GM12878 (cell line): ENCODE measurements around the gene GINS2. TPM values are rescaled to one million over a fixed set of nuclear protein-coding genes. Genes with fewer than 3 reads are reported as not detected.

ENCODE experiments used
- ATAC-seq: fragments of 200-7000 bp; cut with Tn5 transposase; 3 replicates; pipeline ENCODE4 v1.9.1; 2020; ENCODE audit warnings: mild to moderate bottlenecking, moderate library complexity
- BruUV-seq: library from RNA; stranded (reverse); fragments of 400-500 nt; replicated peaks from 2 replicates; lab custom pipeline; 2021; lab: Mats Ljungman, UMichigan
- CTCF ChIA-PET: fragments of 300-600 bp; sonication (Branson Sonifier 250); formaldehyde crosslinking; extraction: SDS; loops from one replicate; lab custom pipeline; 2021; ENCODE audit warnings: inconsistent platforms; lab: Yijun Ruan, JAX
- POLR2A ChIA-PET: fragments of 350-600 bp; formaldehyde crosslinking; extraction: SDS; loops from one replicate; lab custom pipeline; 2021; ENCODE audit warnings: inconsistent platforms; lab: Charles Lee
- RAD21 ChIA-PET: fragments of 300-600 bp; sonication (Branson Sonifier 250); formaldehyde crosslinking; loops from one replicate; lab custom pipeline; 2023; ENCODE audit warnings: antibody characterized with exemption; ENCODE audit not compliant: unreplicated experiment; lab: Charles Lee
- SMC1A ChIA-PET: fragments of 300-600 bp; sonication (Branson Sonifier 250); formaldehyde crosslinking; loops from one replicate; lab custom pipeline; 2023; ENCODE audit not compliant: unreplicated experiment, uncharacterized antibody; lab: Charles Lee
- DNase-seq: peaks from one replicate; pipeline ENCODE4 v3.0.0-alpha.2; 2011; ENCODE audit warnings: low read depth, low spot score
- FAIRE-seq: peaks from 3 replicates; lab custom pipeline; 2011; peaks lifted over from hg19 to GRCh38; lab: Jason Lieb, UNC
- H2AFZ ChIP-seq: 2 replicates; pipeline ENCODE4 v1.6.0; 2011; ENCODE audit warnings: low read depth, low read length, control low read depth; ENCODE audit not compliant: control insufficient read depth
- H3K27ac ChIP-seq: 2 replicates; pipeline ENCODE4 v1.5.1; 2011; ENCODE audit warnings: control low read depth; ENCODE audit not compliant: control insufficient read depth, insufficient read depth
- H3K27me3 ChIP-seq, 2 experiments: replicated peaks in 1 of 2; 2 replicates each; pipeline versions ENCODE4 v1.6.0 to v1.6.1; 2011; ENCODE audit warnings: low read length in 1 of 2; ENCODE audit not compliant: control insufficient read depth in 2 of 2, insufficient read depth in 2 of 2
- H3K36me3 ChIP-seq, 2 experiments: 2 replicates each; pipeline ENCODE4 v1.5.1; 2011; ENCODE audit warnings: low read length in 1 of 2; ENCODE audit not compliant: control insufficient read depth in 2 of 2, insufficient read depth in 2 of 2
- H3K4me1 ChIP-seq: 2 replicates; pipeline ENCODE4 v1.6.1; 2011; ENCODE audit warnings: mild to moderate bottlenecking, low read length, moderate library complexity, mixed read lengths; ENCODE audit not compliant: control insufficient read depth, insufficient read depth
- H3K4me2 ChIP-seq: 2 replicates; pipeline ENCODE4 v1.6.0; 2011; ENCODE audit warnings: control low read depth; ENCODE audit not compliant: control insufficient read depth, insufficient read depth
- H3K4me3 ChIP-seq: fragments of 200-600 bp; sonication (generic); 2 replicates; pipeline ENCODE4 v1.5.1; 2016
- H3K79me2 ChIP-seq: 2 replicates; pipeline ENCODE4 v1.6.0; 2011; ENCODE audit warnings: low read length; ENCODE audit not compliant: control insufficient read depth, insufficient read depth
- H3K9ac ChIP-seq: 2 replicates; pipeline ENCODE4 v1.8.0; 2011; ENCODE audit warnings: low read length, control low read depth, mixed read lengths; ENCODE audit not compliant: control insufficient read depth, insufficient read depth
- H3K9me3 ChIP-seq: replicated peaks from 3 replicates; pipeline ENCODE4 v1.5.1; 2011; ENCODE audit warnings: mild to moderate bottlenecking, low read length; ENCODE audit not compliant: control insufficient read depth, insufficient read depth
- H4K20me1 ChIP-seq: 2 replicates; pipeline ENCODE4 v1.6.0; 2011; ENCODE audit not compliant: control insufficient read depth, insufficient read depth
- BCL11A ChIP-seq: IDR thresholded peaks from 2 replicates; pipeline ENCODE4 v1.6.1; 2011; ENCODE audit warnings: low read depth, low read length
- CHD1 ChIP-seq: IDR thresholded peaks from 2 replicates; pipeline ENCODE4 v1.6.1; 2012; ENCODE audit warnings: low read depth, low read length, improper control_type of control experiment
- CREB1 ChIP-seq: IDR thresholded peaks from 2 replicates; pipeline ENCODE4 v1.6.1; 2012; ENCODE audit warnings: low read depth, mild to moderate bottlenecking, inconsistent platforms
- MTA3 ChIP-seq: IDR thresholded peaks from 2 replicates; pipeline ENCODE4 v1.6.1; 2012; ENCODE audit warnings: low read length, inconsistent platforms, borderline replicate concordance
- MYC ChIP-seq: IDR thresholded peaks from 2 replicates; pipeline ENCODE4 v1.6.1; 2011; ENCODE audit warnings: mild to moderate bottlenecking, low read length, moderate library complexity, inconsistent platforms; ENCODE audit not compliant: insufficient read depth, insufficient replicate concordance, insufficient read length, severe bottlenecking
- NR2C1 ChIP-seq: fragments of 450-650 bp; IDR thresholded peaks from 2 replicates; pipeline ENCODE4 v1.6.1; 2017; ENCODE audit warnings: antibody characterized with exemption, mild to moderate bottlenecking, moderate library complexity
- NR2C2 ChIP-seq: IDR thresholded peaks from 2 replicates; pipeline ENCODE4 v1.6.1; 2011; ENCODE audit warnings: borderline replicate concordance, low read depth; ENCODE audit not compliant: control insufficient read depth, insufficient read length
- RAD21 ChIP-seq: IDR thresholded peaks from 2 replicates; pipeline ENCODE4 v1.6.1; 2011; ENCODE audit warnings: mild to moderate bottlenecking, low read depth, low read length, moderate library complexity; ENCODE audit not compliant: insufficient read depth
- ZNF274 ChIP-seq: IDR thresholded peaks from one replicate; pipeline ENCODE4 v1.8.0; 2011; ENCODE audit not compliant: insufficient read length, insufficient read depth
- ZSCAN29 ChIP-seq: fragments of 450-650 bp; IDR thresholded peaks from 2 replicates; pipeline ENCODE4 v1.6.1; 2017; ENCODE audit warnings: mild to moderate bottlenecking, moderate library complexity
- ZZZ3 ChIP-seq: IDR thresholded peaks from 2 replicates; pipeline ENCODE4 v1.6.1; 2011; ENCODE audit warnings: low read depth; ENCODE audit not compliant: control insufficient read depth, insufficient read length
- WGBS: methylation state at CpG from one replicate; pipeline ENCODE4 v1.1.6; 2016; ENCODE audit warnings: low lambda C conversion rate; ENCODE audit not compliant: insufficient replicate concordance, insufficient coverage; ENCODE audit errors: missing lambda C conversion rate; 5-methylcytosine and 5-hydroxymethylcytosine counted together
- in situ Hi-C: fragments of 300-500 bp; cut with MboI; formaldehyde crosslinking; loops from 9 replicates; pipeline ENCODE4 v1.14.3; 2018; ENCODE audit warnings: mixed read lengths
- intact Hi-C: fragments of 100-400 bp; cut with micrococcal nuclease; formaldehyde crosslinking; loops from one replicate; pipeline ENCODE4 v1.14.2; 2022; ENCODE audit not compliant: unreplicated experiment
- polyA plus RNA-seq, 11 experiments: library from polyadenylated mRNA; depleted of rRNA in 4 of 11; unstranded in 6 of 11; stranded (reverse) in 5 of 11; fragments of >200 nt; fragmentation: Nextera tagmentation in 4 of 11; fragmentation: Illumina TruSeq in 1 of 11; extraction: Ambion mirVana in 4 of 11; extraction: Trizol in 1 of 11; gene quantifications; 1 replicate in 1 of 11; 2 replicates in 10 of 11; pipeline versions ENCODE4 v1.2.1 to v1.2.3, GENCODE V29; 2011 to 2016; ENCODE audit warnings: inconsistent platforms in 2 of 11, missing spikeins in 2 of 11, low read depth in 1 of 11
- total RNA-seq, 4 experiments: library from RNA; depleted of rRNA in 3 of 4; stranded (reverse); fragments of >200 nt in 3 of 4; fragmentation: Illumina TruSeq in 1 of 4; extraction: Trizol in 1 of 4; gene quantifications; 2 replicates each; pipeline versions ENCODE4 v1.2.1 to v1.2.3, GENCODE V29; 2013 to 2021
- TF ChIP-seq, protein P1 (sequence below): fragments of 450-650 bp; conservative IDR thresholded peaks from 2 replicates; pipeline ENCODE4 v1.6.1; 2017; ENCODE audit warnings: mild to moderate bottlenecking, moderate library complexity
- TF ChIP-seq, protein P2 (sequence below): IDR thresholded peaks from 2 replicates; pipeline ENCODE4 v1.6.1; 2011; ENCODE audit warnings: borderline replicate concordance, low read depth, mild to moderate bottlenecking, moderate library complexity, mixed read lengths, low read length; ENCODE audit not compliant: insufficient read depth; ENCODE audit errors: extremely low read length
- TF ChIP-seq, protein P3 (sequence below): IDR thresholded peaks from 2 replicates; pipeline ENCODE4 v1.6.1; 2011; ENCODE audit warnings: mild to moderate bottlenecking, low read depth, low read length, moderate library complexity; ENCODE audit not compliant: insufficient replicate concordance
- TF ChIP-seq, protein P4 (sequence below): fragments of 450-650 bp; formaldehyde crosslinking; IDR thresholded peaks from 2 replicates; pipeline ENCODE4 v1.4.0; 2022; ENCODE audit warnings: mild to moderate bottlenecking, moderate library complexity

The GINS2 gene
- total and polyA plus RNA-seq, 10 of the 15 experiments (the other 5 are each of a cell fraction or from before 2014, with no cell fraction given) = 42.7 to 90.8 (median 57.0) TPM

DNA sequence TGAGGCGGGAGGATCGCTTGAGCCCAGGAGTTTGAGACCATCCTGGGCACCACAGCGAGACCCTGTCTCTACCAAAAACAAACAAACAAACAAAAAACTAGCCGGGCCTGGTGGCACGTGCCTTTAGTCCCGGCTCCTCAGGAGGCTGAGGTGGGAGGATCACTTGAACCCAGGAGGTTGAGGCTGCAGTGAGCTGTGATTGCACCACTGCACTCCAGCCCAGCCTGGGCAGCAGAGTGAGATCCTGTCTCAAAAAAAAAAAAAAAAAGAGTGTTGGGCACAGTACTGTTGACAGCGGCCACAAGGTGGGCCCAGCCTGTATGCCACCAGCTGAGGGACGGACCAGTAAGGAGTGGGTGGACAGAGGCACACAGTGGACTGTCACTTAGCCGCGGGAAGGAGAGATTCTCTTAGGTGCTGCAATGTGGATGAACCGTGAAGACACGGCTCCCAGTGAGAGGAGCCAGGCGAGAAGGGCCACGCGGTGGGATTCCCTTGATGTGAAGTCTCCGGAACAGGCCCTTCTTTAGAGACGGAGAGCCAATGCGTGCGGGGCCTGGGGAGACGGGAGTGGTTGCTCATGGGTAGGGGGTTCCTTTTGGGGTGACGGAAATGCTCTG lies 44.6 kb downstream of the GINS2 start (continued):
- TF ChIP-seq, protein P1, sequence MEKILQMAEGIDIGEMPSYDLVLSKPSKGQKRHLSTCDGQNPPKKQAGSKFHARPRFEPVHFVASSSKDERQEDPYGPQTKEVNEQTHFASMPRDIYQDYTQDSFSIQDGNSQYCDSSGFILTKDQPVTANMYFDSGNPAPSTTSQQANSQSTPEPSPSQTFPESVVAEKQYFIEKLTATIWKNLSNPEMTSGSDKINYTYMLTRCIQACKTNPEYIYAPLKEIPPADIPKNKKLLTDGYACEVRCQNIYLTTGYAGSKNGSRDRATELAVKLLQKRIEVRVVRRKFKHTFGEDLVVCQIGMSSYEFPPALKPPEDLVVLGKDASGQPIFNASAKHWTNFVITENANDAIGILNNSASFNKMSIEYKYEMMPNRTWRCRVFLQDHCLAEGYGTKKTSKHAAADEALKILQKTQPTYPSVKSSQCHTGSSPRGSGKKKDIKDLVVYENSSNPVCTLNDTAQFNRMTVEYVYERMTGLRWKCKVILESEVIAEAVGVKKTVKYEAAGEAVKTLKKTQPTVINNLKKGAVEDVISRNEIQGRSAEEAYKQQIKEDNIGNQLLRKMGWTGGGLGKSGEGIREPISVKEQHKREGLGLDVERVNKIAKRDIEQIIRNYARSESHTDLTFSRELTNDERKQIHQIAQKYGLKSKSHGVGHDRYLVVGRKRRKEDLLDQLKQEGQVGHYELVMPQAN = no peak
- TF ChIP-seq ZSCAN29 = no peak
- TF ChIP-seq, all 136 proteins: peak for 0

DNA sequence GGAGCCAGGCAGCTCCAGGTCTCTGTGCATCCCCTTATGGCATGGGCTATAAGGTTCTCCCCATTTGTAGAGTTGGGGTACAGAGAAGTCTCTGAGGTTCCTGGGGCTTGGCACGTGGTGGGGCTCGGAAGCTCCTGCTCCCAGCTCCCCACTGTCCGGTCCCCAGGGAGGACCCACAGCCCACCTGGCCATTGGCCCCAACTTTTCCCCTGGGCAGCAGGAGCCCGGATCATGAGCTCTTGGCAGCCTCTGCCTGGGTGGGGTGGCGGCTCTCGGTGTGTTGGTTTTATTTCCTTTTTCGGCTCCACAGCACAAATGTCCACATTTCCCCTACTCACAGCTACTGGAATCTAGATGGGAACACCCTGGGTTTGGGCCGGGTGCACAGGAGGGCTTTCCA lies 45.1 kb downstream of the GINS2 start:
- FAIRE-seq (no peak), ATAC-seq (no peak), DNase-seq (no peak)
- Histone ChIP-seq H3K27me3 (no peaks in the 10 kb centered on the region), H3K4me2 (no peak overlapping the region), H3K4me3 (no peak overlapping the region), H2AFZ (no peak overlapping the region), H3K36me3 (peaks cover 0 to 16% of the 10 kb centered on the region in 2 experiments; a peak in 3 of 4 replicates), H3K27ac (no peak overlapping the region), H4K20me1 (peaks cover 3% of the 10 kb centered on the region), H3K79me2 (no peaks in the 10 kb centered on the region; the same call in 1 of the 2 replicates), H3K4me1 (no peaks in the 10 kb centered on the region), H3K9ac (no peak overlapping the region), H3K9me3 (no peaks in the 10 kb centered on the region)
- no TSS peak for BruUV-seq
- SMC1A ChIA-PET = no interaction called here
- POLR2A ChIA-PET = no interaction called here
- RAD21 ChIA-PET = no interaction called here
- WGBS = 96% methylated on average over 8 of the region's 8 CpGs
- intact Hi-C loops (no loop called here), in situ Hi-C loops (no loop called here)
- CTCF ChIA-PET = interaction anchor here (1.8 kb wide), 1 partner anchor 27 kb away, joined by 5 read pairs; no protein-coding TSS in a partner anchor
- TF ChIP-seq CHD1 = no peak
- no peak for TF ChIP-seq BCL11A
- TF ChIP-seq ZNF274 = no peak
- TF ChIP-seq, protein P2, sequence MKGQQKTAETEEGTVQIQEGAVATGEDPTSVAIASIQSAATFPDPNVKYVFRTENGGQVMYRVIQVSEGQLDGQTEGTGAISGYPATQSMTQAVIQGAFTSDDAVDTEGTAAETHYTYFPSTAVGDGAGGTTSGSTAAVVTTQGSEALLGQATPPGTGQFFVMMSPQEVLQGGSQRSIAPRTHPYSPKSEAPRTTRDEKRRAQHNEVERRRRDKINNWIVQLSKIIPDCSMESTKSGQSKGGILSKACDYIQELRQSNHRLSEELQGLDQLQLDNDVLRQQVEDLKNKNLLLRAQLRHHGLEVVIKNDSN = no peak
- no peak for TF ChIP-seq NR2C2
- TF ChIP-seq NR2C1 = no peak
- no peak for TF ChIP-seq MYC
- TF ChIP-seq ZZZ3 = no peak
- TF ChIP-seq CREB1 = no peak
- TF ChIP-seq, protein P3, sequence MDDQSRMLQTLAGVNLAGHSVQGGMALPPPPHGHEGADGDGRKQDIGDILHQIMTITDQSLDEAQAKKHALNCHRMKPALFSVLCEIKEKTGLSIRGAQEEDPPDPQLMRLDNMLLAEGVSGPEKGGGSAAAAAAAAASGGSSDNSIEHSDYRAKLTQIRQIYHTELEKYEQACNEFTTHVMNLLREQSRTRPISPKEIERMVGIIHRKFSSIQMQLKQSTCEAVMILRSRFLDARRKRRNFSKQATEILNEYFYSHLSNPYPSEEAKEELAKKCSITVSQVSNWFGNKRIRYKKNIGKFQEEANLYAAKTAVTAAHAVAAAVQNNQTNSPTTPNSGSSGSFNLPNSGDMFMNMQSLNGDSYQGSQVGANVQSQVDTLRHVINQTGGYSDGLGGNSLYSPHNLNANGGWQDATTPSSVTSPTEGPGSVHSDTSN = no peak
- no peak for TF ChIP-seq RAD21
- no peak for TF ChIP-seq MTA3
- TF ChIP-seq, protein P4, sequence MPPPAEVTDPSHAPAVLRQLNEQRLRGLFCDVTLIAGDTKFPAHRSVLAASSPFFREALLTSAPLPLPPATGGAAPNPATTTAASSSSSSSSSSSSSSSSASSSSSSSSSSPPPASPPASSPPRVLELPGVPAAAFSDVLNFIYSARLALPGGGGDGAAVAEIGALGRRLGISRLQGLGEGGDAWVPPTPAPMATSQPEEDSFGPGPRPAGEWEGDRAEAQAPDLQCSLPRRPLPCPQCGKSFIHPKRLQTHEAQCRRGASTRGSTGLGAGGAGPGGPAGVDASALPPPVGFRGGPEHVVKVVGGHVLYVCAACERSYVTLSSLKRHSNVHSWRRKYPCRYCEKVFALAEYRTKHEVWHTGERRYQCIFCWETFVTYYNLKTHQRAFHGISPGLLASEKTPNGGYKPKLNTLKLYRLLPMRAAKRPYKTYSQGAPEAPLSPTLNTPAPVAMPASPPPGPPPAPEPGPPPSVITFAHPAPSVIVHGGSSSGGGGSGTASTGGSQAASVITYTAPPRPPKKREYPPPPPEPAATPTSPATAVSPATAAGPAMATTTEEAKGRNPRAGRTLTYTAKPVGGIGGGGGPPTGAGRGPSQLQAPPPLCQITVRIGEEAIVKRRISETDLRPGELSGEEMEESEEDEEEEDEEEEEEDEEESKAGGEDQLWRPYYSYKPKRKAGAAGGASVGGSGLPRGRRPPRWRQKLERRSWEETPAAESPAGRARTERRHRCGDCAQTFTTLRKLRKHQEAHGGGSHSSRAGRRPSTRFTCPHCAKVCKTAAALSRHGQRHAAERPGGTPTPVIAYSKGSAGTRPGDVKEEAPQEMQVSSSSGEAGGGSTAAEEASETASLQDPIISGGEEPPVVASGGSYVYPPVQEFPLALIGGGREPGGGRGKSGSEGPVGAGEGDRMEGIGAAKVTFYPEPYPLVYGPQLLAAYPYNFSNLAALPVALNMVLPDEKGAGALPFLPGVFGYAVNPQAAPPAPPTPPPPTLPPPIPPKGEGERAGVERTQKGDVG (CRISPR knock-in tag) = no peak
